ENCODE measurements around the gene BRD3OS.

BRD3OS gene

DNA sequence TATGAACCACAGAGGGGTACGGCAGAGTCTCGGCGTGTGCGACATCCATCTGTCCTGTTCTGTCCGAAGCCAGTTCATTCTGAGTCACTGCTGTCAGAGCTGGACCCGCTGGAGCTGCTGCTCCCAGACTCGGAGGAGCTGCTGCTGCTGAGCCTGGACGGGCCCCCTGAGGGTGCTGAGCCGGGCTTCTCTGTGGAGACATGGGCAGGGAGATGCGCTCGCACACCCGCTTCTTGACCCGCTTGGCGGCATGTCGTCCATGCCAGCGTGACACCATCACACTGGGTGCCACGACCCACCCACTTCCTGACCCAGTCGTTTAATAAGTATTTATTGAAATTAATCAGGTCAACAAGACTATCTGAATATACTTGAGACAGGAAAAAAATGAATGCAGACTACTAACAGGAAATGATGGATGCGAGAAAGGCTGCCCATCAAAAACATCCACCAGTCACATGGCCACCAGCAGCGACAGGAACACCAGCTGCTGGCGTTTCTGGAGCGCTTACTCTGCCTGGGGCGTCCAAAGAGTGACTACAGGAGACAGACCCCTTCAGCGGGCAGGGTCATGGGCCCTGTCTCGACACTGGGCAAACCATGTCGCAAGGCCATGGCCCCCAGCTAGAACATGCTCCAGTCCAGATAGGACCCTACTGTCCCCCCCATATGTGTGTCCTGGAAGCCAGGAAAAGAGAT is 8.4 kb downstream of the BRD3OS start:
- DNase-seq (ENCODE audit: low spot score) = no peak
- in situ Hi-C loops (cut with MboI; ENCODE audit: low pct_unique_long_range_greater_than_20kb, low sequenced_read_pairs, unreplicated experiment) = no loop called here
- TF ChIP-seq CTCF (IDR thresholded peaks at IDR 0.05; ENCODE audit: extremely low read depth, insufficient read depth, missing control alignments) = no peak

- DNase-seq (ENCODE audit: low spot score) = no peak
- in situ Hi-C loops (cut with MboI; ENCODE audit: low pct_unique_long_range_greater_than_20kb, low sequenced_read_pairs, unreplicated experiment) = no loop called here
- TF ChIP-seq CTCF (IDR thresholded peaks at IDR 0.05; ENCODE audit: extremely low read depth, insufficient read depth, missing control alignments) = no peak
Measured at GRCh38 chr9:134034215-134035040, 9.1 kb downstream of the BRD3OS start.

- TF ChIP-seq CTCF (IDR thresholded peaks at IDR 0.05; ENCODE audit: extremely low read depth, insufficient read depth, missing control alignments) = no peak
- in situ Hi-C loops (cut with MboI; ENCODE audit: low pct_unique_long_range_greater_than_20kb, low sequenced_read_pairs, unreplicated experiment) = no loop called here
Measured at GRCh38 chr9:134035041-134036039, 10.1 kb downstream of the BRD3OS start.

DNA sequence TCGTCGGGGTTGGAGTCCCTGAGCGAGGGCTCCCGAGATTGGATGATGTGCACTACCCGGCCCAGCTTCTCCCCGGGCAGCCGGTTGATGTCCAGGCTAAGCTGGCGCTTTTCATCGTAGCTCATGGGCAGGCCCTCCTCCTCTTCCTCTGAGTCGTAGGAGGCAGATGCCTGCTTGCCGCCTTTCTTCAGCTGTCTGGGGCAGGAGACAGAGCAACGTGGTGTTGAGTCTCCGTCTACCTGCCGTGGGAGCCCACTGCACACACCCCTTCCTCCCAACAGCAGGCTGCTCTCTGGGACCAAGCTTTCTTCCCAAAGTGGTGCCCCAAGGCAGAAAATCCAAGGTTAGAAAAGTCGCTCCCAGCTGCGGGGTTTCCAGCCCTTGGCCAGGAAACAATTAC is 10.8 kb downstream of the BRD3OS start:
- DNase-seq (ENCODE audit: low spot score) = no peak
- no peak for TF ChIP-seq CTCF (IDR thresholded peaks at IDR 0.05; ENCODE audit: extremely low read depth, insufficient read depth, missing control alignments)
- in situ Hi-C loops (cut with MboI; ENCODE audit: low pct_unique_long_range_greater_than_20kb, low sequenced_read_pairs, unreplicated experiment) = no loop called here

More at GRCh38 chr9:134035041-134036039, 10.1 kb downstream of the BRD3OS start:
- no peak for DNase-seq (ENCODE audit: low spot score)

DNA sequence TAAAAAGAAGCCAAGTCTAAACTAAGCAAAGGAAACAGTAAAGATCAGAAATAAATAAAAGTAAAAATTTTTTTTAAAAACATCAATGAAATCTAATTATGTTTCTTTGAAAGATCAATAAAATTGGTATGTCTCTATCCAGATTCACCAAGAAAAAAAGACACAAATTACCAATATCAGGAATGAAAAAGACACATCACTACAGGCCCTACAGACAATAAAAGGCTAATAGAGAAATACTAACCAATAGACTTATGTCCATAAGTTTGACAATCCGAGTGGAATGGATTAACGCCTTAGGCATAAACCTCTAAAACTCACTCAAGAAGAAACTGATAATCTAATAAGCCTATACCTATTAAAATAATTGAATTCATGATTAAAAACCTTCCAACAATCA is 12.4 kb downstream of the BRD3OS start:
- in situ Hi-C loops (cut with MboI; ENCODE audit: low pct_unique_long_range_greater_than_20kb, low sequenced_read_pairs, unreplicated experiment) = no loop called here
- no peak for TF ChIP-seq CTCF (IDR thresholded peaks at IDR 0.05; ENCODE audit: extremely low read depth, insufficient read depth, missing control alignments)
- DNase-seq (ENCODE audit: low spot score) = no peak

All from GM13977 (cell line).